Raji (cell line): ENCODE data around the gene NAV1.

Experiments
- POLR2A ChIP-seq: IDR thresholded peaks from 2 replicates; pipeline ENCODE4 v1.6.1; 2011; ENCODE audit warnings: low read depth, low read length, control low read depth; ENCODE audit not compliant: insufficient read depth

NAV1 gene

DNA sequence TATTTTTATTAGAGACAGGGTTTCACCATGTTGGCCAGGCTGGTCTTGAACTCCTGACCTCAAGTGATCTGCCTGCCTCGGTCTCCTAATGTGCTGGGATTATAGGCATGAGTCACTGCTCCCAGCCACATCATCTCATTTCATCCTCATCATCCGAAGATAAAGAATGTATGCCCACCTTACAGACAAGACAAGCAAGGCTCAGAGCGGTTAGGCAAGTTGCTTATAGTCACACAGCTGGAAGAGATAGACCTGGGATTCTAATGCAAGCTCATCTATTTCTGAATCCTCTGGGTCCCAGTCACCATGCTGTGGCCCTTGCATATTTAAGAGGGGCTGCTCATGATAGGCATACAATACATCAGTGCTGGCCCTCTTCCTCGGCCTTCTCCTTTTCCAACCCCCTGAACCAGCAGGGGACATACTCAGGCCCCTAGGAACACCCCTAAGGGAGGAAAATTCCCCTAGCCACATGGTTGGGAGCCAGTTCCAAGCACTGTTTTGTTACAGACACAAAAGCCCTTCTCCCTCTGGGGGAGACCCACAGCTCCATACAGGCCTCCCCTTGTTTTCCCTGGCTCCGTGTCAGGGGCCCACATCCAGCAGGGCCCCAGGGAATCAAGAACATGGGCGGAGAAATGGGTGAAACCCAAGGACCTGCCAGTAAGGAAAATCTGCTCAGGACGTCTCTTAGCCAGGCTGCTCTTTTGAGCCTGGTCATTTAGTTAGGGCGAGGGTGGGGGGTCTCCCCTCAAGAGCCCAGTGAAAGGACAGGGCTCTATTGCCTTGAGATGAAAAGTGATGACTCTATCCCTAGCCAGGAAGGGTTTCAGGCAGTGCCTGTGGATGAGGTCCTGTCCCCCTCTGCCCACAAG is 38.9 kb upstream of the NAV1 start:
- no peak for TF ChIP-seq POLR2A

DNA sequence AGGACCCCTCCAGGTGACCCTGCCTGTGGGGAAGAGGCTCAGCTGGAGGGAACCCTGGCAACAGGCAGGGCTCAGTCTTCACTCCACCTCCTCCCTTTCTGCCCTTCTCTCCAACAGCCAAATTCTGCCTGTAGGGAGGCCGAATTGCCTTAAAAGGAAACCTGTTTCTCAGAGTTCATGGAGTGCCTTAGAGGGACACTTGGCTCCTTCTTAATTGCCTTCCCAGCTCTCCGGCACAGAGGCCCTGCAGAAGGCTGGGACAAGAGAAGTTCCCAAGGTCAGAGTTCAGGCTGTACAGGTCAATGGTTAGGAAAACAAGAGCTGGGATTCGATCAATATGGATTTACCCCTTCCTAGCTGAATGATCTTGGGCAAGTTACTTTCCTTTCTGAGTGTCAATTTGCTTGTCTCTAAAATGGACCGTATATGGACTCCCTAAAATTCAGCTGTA is 38.2 kb upstream of the NAV1 start:
- TF ChIP-seq POLR2A: no peak

DNA sequence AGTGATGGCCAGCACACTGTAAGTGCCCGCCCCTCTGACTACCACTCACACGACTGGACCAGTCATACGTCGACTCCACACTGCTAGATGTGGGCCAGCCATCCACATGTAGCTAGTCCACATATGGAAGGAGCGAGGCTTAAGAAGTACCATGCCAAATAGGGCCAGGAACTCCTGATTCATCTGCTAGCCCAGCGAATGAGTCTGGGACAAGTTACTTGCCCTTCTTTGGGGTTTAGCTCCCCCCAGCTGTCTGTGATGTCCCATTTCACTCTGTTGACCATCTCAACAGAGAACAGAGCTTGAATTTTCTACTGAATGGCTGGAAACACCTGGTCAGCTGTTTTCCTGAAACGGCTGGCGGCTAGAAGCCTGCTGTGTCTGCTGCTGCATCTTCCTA is 37.8 kb upstream of the NAV1 start:
- no peak for TF ChIP-seq POLR2A

DNA sequence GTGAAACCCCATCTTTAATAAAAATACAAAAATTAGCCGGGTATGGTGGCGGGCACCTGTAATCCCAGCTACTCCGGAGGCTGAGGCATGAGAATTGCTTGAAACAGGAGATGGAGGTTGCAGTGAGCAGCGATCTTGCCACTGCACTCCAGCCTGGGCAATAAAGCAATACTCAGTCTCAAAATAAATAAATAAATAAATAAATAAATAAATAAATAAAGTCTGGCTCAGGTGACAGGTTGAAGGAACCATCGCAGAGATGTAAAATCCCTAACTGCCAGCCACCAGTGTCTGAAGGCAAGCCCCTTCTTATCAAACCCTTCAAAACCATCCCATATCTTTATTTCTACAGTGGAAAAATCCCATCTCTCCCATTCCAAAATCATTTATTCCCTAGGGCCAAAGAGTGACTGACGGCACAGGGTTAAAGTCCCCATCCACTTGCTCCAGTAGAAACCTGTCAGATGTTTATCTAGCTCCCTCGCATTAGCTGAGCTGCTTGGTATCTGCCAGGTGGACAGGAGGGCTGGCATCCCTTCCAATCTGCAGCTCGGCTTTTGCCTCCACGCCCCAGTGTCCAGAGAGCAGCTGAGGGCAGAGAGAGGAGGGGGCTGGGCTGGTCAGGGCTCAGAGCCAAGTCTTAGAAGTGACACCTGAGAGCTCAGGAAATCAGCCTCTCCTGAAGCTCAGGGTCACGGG is 37.0 kb upstream of the NAV1 start:
- TF ChIP-seq POLR2A: no peak

DNA sequence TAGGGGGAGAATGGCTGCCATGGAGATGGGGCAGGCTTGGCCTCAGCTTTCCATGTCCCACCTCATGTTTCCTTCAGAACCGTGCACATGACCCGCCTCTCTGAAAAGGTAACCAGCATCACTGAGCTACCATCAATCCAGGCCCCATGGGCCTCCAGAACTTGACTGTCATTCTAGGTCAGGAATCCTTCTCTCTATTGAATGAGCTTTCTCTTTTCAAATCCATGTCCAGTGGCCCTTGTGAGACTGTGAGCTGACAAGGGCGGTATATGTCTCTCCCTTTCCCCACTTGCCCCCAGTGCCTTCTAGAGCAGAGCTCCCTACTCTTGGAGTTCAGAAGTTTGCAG is 36.4 kb upstream of the NAV1 start:
- TF ChIP-seq POLR2A: no peak

DNA sequence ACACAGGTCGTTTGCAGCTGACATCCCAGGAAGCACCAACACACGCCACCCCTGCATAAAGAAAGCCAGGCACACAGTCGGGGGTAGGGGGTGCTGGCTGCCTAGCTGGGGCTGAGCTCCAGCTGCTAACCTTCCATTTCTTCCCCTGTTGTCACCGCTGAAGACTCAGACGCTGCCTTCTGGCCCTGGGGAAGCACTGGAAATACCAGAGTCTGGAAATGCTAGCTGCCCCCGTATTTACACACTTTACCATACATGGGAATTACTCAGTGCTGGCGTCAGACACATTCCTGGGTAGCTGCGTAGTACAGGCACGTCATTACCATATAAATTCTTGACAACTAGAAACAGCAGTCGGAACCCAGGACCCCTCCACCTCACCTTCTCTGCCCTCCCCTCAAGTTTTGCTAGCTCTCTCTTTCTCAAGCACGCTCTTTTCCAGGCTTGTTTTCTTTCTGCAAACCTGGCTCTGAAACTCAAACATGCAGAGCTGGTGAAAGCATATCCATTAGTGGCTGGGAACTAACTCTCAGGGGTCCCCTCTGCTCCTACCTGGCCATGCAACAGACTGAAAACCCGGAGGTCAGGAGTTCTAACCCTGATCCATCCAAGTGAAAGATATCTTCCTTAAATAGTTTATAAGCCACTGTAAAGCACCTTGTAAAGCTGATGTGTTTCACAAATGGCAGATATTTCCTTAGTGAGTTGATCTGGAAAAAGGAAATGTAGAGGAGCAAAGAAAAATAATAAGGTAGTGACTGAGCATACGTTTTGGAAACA is 35.3 kb upstream of the NAV1 start:
- TF ChIP-seq POLR2A: no peak

DNA sequence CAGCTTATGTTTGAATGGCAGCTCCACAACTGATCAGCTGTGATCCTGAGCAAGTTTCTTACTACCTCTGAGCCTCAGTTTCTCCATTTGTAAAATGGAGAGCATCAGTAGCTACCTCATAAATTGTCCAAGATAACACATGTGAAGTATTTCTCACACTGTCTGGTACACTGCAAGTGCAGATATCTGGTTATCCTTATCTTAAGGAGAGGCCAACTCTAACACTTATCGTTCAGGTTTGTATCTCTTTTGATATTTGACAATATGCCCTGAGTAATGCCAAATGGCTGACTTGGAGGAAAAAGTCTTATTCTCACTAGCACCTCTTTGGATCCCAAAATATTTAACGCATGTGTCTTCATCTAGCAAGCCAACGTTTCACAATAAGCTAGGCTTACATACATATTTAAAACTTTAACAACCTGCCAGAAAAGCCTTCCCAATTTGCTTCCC is 34.7 kb upstream of the NAV1 start:
- no peak for TF ChIP-seq POLR2A

DNA sequence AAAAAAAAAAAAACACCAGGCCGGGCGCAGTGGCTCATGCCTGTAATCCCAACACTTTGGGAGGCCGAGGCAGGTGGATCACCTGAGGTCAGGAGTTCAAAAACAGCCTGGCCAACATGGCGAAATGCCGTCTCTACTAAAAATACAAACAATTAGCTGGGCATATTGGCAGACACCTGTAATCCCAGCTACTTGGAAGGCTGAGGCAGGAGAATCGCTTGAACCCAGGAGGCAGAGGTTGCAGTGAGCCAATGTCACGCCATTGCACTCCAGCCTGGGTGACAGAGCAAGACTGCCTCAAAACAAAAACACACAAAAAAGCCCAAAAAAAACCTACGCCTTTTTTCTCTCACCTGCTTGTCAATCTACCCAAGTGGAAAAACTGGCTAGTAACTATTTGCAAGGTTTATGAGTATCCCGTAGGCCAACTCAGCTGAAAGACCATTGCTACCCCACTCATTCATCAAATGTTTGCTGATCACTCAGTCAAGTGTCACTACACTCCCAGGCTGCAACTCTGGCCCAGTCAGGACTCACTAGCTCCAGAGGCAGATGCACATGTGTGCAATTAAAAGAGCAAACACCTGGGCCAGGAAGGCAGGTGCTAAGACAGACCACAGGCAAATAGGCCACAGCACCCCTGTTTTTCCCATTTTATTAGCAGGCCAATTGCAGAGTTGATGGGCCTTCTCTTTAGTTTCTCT is 34.0 kb upstream of the NAV1 start:
- TF ChIP-seq POLR2A: no peak

DNA sequence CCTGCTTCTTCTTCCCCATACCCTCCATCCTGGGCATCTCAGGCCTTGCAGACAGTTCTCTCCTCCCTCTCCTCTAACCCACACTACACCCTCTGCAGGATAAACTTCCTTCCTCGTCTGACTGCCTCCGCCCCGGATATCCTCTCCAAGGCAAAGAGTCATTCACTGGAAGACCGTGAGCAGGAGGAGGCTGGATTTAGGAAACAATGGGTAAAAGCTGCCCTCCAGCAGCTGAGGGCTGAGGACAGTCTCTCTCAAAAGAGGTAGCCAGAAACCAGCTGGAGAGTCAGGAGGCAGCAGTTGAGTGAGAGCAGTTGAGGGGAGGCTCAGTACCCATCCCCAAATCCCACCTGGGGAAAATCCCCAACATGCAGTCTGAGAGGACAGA is 33.4 kb upstream of the NAV1 start:
- no peak for TF ChIP-seq POLR2A

DNA sequence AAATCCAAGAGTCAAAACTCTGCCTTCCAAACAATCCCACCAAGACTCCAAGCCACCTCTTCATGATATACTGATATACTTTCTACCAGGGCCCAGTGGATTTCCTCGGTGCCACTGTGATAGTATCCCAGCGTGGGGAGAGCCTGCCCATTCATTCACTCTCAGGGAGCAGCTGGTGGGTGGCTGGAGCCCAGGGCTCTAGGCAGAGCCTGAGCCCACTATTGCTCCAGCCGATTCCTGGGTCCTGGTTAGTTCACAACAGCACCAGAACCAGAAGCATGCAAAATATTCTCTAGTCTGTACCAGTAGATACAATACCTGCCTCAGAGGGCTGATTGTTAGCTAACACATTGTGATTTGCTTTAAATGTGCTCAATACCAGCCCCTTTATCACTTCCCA is 32.8 kb upstream of the NAV1 start:
- no peak for TF ChIP-seq POLR2A

DNA sequence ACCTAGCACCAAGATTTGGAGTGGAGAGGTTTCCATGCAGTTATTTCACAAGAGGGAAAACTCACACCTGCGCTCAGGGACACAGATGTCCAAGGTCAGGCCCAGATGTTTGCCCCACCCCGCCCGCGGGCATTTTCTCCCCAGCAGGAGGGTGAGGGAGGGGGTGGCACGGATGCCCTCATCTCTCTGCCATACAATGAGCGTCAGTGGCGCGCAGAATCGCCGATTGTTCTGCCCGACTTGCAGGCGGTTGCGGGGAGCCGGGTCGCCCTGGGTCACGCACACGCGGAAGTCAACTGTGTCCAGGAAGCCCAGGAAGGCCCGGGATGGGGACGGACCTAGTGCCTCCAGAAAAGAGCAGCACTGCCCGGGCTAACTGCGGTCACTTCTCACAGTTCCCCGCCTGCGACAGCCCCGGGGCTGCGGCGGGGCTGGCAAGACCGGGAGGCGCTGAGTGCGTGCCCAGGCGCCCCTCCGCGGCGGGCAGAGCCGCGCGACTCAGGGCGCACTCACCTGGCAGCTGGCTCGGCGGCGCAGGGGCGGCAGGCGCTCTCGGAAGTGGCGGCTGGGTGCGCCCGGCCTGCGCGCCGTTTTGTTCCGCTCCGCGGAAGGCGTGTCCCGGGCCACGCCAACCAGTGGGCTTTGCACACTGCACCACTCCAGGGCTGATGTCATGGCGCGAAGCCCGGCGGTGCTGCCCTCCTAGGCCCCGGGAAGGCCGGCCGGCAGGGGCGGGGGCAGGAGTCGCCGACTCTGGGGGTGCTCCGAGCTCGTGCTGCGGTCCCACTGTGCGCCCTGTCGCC is 32.2 kb upstream of the NAV1 start, which contains the start of gene CSRP1:
Gene CSRP1, minus strand, starts transcription at position 567 of the 803 bp plus-strand sequence. CDS start 10,820 bp downstream, outside the sequence.
- TF ChIP-seq POLR2A: peak; percentile 91

DNA sequence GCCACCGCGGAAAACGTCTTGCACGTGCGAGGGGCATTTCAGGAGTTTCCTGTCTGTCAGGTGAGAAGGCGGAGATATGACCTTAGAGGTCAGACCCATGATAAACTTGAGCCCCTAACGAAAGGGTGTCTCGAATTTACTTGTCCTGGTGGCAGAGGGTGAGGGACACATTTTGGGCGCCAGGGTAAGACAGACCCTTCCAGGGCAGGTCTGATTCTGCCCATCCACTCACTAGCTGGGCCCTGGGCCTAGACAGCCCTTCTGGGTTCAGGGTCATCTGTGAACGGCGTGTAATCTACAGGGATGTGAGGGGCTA is 31.6 kb upstream of the NAV1 start:
- no peak for TF ChIP-seq POLR2A

DNA sequence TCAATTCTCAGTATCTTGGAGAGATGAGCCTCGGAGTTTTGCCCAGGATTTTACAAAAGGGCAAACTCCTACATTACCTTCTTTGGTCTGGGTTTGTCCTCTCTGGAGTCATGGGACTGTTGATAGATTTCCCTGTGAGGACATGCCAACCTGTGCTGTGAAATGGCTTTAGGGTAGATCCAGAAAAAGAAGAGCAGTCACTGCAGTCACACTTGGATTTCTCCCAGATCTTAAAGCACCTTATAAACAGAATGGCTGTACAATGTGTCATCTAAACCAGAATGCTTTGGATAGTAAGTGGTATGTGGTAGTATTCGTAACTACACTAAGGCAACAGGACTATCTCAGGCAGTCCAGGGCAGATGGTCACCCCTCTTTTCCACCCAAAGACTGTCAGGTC is 30.1 kb upstream of the NAV1 start:
- no peak for TF ChIP-seq POLR2A
